GM18499 (cell line): Measurements from ENCODE around the gene PTPRK.

ENCODE experiments used
- ATAC-seq: cut with Tn5 transposase; IDR thresholded peaks from one replicate; pipeline ENCODE4 v1.9.1; 2021; ENCODE audit warnings: moderate number of reproducible peaks; ENCODE audit not compliant: insufficient read depth, unreplicated experiment

Gene PTPRK

DNA sequence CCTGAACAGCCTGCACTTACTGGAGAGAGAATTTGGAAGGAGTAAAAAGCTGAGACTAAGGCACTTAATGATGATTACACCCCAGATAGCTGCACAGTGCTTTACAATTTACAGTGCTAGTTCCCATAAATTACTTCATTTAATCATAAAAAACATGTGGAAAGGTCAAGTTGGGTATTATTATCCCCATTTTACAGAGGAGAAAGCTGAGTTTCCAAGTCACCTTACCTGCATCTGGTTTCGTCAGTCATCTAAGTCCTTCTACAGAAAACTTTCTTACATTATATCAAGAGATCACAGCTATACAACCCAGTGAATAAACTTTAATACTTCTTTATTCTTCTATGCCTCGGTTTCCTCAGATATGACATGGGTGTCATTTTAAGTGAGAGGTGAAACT is 3.3 kb downstream of the PTPRK start:
- no peak for ATAC-seq

DNA sequence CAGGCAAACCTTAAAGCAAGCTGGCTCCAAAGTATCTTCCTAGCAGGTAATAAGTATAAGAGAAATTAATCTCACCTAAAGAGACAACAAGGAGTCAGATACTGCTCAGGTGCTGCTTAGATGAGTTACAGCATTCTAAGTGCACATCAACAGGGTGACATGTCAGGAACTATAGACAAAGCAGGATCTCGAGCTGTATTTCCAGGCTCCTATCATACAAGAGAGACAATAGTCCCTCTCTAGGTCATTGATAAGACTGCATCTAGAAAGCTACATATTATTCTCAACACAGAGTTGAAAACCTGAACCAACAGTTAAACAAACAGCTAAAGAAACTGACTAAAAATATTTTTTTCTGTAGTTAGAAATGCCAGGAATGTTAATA is 3.9 kb downstream of the PTPRK start:
- no peak for ATAC-seq

DNA sequence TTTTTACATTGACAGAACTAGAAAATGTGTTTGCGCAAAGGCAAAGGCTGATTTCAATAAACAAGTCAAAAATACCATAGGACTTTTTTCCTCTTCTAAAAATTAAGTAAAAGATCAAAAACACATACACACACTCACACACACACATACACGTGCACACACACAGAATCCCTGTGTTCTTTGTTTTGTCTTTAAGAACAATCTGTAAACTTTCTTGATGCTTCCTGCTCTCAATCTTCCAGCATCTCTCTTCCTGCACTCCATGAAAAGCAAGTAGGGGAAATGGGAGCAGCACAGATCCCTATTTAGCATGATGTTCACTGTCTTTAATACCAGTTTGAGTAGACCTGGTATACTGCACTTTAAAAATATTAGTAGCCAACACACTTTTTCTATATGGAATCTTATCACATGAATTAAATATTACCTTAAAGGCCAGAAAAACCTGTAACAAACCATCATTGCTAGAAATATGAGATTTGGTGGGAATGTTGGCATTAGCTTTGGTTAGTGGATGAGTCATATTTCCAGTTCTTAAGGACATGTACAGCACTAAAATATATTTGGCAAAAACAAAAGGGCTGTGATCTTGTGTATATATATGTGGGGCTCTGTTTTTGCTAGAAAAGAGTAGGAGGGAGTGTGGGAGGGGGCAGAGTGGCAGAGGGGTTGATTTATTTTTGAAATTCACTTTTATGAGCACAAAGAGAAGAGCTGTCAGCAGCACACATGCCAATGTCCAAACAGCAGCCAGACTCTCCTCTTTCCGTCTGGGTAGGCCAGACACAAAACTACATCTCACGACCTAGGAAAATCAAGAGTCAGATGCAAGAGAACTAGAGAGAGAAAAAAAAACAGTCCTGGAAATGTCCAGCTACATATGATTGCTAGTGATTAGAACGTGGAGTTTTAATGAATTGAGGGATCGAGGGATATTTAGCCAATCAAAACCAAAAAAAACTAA is 4.6 kb downstream of the PTPRK start:
- ATAC-seq = no peak

DNA sequence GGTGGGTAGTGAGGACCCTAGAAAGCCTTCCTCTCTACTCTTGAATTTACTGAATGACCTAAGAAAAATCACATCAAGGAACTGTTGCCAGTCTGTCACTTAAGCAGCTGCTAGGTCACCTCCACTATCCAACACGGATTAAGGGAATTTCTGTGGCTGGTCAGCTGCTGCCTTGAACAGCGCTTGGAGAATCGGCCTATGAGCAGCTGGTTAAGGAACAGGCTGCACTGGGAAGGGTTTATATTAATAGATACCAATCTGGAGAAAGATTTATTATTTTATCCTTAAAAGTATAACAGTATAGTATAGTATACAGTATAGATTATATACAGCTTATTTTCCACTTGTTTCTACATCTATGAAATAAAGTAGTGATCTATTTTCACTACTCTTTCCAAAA is 6.5 kb downstream of the PTPRK start:
- ATAC-seq = no peak

DNA sequence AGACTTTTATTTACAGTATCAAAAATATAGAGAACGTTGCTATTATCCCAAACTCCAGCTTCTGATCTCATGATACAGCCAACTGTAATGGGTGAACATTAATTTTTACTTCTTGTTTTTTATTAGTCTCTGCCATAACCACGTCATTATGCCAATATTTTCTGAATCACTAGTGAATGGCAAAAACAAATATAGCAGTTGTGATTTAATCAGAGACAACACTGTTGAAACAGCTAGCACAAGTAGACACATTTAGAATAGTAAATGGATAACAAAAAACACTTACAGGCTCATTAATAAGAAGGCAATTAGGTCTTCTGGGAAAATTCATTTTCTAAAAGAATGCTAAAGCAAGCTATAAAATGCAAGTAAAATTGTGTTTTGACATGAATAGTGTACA is 8.1 kb downstream of the PTPRK start:
- ATAC-seq = no peak

DNA sequence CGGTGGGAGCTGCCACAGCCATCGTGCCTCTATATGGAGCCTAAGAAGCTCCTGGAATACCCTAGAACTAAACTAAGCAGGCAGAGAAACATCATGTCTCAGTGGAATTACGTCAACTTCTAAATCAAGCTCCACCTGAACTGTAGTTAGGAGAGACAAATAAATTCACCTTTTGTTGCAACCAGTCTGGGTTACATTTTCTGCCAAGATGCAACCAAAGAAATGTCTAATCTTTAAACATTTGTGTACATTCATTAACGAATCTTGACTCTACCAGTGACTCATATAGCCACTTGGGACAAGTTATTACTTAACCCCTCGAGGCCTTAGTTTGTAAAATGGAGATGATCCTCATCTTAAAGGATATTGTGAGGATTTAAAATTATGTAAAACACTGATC is 8.9 kb downstream of the PTPRK start:
- ATAC-seq = no peak

DNA sequence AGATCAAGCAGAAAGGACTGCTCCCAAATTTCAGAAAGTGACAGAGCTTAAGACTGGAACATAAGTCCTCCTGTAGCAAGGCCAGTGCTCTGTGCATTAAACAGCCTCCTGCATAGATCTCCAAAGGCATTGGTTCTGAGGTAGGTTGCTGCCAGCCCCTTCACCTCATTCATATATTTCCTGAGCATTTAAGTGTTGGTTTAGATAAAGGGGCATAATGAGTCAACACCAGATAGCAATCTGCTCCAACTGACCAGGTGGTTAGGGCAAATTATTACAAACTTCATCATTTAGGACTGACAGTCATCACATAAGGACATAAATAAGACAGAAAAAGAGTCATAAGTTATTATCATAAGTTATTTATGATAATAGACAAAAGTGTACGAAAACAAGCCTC is 10.7 kb downstream of the PTPRK start:
- no peak for ATAC-seq

DNA sequence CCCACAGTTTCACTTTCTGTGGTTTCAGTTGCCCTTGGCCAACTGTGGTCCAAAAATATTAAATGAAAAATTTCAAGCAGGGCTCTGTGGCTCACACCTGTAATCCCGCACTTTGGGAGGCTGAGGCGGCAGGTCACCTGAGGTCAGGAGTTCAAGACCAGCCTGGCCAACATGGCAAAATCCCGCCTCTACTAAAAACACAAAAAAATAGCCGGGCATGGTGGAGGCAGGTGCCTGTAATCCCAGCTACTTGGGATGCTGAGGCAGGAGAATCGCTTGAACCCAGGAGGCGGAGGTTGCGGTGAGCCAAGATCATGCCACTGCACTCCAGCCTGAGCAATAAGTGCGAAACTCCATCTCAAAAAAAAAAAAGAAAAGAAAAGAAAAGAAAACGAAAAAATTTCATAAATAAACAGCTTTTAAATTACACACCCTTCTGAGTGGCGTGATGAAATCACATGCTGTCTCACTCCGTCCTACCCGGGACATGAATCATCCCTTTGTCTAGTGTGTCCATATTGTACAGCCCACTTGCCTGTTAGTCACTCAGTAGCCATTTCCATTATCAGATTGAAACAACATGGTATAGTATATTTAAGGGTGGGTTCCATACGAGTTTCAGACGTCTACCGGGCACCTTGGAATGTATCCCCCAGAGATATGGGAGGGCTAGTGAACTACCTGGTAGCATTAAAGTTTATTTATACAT is 11.7 kb downstream of the PTPRK start:
- ATAC-seq = no peak

DNA sequence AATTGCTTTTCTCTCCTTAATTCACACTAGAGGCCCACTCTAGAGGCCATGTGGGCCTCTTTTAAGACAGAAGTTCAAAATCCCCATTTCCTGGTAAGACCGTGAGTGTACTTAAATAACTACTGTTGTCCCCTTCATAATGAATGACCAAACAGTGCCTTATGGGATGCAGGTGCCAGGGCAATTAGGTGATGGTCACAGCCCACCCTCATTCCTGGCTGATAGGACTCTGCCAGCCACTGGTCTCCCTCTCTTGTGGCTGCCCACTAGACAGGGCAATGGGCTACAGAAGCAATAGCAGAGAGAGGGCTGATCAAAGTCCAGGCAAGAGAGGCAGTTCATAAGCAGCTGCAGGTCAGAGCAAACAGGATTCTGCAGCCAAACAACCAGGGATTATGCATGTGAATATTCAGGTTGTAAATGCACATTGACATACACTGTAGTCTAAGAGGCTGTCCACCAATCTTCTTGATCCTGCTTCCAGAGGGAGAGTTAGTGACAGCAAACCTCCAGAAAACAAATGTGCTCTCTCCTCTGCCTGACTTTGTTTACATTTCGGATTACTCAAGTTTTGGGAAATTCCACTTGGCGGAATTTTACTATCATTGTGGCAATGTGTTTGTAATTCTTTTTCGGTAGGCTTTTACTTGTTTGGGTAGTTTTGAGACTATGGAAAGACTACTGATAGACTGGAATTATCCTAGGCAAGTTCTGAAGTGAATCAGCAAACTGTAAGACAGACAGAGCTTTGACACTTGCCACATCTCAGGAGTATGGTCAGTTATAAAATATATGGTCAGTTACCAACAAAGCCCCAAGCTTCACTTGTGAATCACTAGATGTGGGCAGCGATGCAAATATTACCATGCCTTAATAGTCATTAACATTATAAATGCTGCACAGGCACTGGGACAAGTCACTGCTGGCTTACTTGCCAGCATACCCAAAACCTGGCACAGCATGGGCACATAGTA is 12.8 kb downstream of the PTPRK start:
- no peak for ATAC-seq

DNA sequence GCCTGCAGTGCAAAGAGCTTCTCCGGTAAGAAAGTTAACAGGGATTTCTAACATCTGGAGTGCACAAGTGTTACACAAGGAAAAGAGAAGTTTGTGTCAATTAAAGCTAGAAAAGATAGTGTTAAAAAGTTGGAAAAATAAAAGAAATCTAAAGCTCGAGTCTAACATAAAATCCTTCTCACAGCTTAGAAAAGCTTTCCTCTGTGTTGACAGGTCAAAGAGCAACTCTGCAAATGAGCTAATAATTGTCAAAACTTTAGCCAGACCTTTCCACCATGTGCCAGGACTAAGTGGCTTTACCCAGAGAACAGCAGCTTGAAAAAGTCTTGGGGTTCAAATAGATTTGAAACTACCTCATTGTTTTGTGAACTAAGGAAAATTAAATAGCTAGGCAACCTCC is 14.8 kb downstream of the PTPRK start:
- no peak for ATAC-seq

DNA sequence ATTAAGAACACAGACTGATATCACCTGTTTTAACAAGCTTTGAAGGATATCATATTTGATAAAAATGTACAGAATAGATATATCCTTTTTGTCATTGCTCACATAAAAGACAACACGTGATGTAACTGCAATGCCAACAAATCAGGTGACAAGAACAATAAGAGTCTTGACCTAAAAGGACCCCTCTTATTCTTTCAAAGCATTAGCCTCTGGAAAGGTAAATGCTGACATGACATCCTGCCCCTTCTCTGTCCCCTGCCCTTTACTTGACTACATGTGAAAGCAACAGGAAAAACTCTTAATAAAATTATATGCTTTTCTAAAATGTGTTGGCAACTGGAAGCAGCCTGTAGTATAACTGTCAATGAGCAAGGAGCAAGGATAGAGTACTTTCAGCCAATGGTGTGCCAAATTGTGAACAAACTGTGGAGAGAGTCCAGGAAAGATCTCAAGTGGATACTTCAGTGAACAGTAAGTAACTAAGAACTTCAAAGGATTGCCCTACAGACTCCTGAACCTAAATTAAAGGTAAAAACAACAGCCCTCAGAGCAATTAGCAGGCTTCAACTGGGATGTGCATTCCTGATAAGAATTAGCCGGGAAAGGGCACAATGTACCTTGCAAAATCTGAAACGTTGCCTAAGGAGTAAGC is 16.3 kb downstream of the PTPRK start:
- no peak for ATAC-seq

DNA sequence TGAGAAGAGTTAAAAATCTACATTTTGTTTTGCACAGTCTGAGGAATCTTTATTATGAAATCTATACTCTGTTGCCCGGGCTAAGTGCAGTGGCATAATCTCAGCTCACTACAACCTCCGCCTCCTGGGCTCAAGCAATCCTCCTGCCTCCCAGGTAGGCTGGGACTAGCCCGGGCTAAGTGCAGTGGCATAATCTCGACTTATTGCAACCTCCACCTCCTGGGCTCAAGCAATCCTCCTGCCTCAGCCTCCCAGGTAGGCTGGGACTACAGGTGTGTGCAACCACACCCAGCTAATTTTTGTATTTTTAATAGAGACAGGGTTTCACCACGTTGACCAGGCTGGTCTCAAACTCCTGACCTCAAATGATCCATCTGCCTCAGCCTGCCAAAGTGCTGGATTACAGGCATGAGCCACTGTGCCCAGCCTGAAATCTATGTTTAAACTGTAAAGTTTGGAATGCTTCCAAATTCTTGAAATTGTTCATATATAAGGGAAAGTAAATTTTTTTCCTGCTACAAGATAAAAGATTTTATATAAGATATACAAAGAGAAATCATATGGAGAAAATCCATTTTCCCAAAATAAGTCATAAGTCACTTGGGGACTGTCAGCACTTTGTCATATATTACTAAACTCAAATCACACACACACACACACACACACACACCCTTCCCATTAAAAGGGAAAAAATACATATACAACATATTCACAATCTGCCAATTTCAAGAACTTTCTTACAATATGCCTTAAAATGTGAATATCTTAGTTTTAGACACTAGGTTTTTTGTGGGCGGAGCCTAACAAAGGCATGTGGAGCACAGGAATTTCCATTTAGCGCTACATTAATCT is 19.4 kb downstream of the PTPRK start:
- ATAC-seq = no peak

DNA sequence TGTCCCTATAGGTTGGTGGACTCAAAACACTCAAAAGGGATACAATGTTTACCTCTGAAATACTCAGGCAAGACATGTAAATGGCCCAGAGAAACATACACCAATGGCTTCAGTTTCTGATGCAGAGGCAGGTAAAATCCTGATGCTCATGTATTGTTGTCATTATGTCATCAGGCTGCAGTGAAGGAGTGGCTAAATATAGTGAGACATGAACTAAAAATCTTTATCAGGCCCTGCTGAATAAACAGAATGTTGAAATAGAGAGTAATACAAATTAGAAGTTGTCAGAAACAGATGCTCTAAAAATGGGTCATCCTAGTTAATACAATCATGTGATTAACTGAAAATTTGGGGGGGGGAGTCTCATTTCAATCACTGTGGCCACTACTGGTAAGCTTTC is 20.4 kb downstream of the PTPRK start:
- no peak for ATAC-seq

DNA sequence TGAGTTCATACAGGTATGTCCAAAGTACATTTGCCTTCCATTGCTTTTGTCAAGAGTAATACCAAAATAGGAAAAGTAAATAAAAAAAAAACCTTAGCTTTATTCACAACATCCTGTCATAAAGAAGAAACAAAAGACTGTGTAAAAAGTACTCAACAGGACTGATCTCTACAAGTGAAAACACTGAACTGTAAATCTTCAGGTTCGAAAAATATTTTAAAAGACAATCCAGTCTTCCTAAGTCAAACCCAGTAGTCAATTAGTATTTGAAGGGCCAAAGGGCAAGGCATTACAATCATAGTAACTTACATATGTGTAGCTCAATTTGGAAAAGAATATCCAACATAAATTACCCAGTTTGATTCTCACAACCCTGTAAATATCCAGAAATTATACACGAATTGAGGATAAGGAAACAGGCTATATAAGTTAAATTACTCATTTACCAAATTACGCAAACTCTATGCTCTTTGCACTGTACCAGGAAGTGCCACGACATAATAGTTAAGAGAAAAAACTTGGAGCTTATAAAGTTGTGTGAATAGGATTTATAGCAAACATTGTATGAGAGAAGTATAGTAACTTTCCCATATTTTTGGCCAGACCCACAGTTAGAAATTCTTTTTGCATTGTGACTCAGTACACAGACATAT is 21.2 kb downstream of the PTPRK start:
- ATAC-seq = no peak

DNA sequence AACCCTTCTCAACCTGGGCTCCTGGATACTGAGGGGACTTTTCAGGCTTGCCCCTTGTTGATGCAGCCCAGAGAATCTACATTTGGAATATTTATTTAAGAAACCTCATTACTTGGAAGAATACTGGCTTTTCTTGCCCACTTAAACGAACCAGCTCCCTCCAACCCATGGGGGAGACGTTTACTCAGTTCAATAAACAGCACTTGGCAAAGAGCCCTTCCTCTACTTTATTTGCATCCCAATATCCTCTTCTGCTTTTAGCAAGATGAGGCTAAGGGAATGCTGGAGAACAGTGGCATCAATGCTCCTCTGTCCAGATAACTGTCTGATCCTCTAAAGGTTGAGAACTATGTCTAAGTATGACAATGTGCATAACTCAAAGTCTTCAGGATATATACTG is 22.2 kb downstream of the PTPRK start:
- ATAC-seq = no peak

DNA sequence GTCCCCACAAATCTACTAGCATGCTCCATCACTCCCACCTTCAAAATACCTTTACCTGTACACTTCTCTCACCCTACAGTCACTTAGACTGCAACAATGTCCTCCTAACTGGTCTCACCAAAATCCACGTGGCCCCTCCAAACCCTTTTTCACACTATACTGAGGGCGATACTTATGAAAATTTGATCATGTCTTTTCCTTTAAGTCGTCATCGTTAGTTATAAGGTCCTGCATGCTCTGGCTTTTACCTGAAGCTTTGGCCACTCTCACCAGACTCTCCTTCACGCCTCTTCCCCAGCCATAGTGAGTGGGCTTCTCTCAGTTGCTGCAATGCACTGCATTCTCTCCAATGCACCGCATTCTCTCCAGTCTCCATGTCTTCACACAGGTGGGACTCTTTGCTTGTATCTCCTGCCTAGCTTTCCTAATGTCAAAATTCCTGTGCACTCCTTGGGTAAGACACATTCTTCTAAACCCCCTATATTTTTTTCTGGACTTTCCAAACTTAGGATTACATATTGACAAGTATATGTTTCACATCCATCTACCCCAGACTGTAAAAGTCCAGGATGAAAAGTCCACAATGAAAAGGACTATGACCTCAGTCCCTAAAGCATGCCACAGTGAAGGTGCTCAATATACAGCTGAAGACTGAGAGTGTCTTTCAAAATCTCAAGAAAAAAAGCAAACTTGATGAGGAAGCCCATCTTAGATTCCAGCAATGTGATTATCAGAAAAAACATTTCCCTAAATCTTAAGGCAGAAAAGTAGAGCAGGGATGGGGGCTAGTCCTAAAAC is 24.7 kb downstream of the PTPRK start:
- no peak for ATAC-seq

DNA sequence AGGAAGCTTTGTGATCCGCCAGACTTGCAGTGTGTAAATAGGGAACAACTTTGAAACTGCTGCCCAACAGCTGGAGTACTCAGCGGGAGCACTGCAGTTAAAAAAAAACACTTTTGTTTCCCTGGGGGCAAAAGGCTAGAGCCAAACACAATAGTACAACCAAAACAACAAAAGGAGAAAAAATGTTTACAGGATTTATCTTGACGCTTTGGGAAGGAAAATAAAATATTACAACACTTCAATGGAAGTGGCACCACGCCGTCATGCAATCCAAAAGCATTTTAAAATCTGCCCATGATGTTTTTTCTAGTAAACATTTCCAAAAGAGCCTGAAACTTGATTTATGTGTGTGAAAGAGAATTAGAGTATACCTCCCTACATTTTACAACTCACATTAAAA is 26.0 kb downstream of the PTPRK start:
- no peak for ATAC-seq

DNA sequence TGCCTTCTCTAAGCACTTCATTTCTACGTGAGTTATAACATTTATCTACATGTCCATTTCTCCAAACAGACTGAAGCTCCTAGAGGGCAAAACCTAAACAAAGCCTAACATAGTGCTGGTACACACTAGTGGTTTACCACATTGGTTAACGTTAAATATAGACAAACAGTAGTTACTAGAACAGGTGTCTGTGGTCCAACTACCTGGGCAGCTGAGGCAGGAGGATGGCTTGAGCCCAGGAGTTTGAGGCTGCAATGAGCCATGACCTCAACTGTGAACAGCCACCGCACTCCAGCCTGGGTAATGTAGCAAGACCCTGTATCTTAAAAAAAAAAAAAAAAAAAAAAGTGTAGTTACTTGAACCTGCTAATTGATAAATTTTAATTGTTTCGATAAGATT is 26.5 kb downstream of the PTPRK start:
- ATAC-seq = no peak
